Esophagus squamous epithelium (tissue), 4 donors: ENCODE results near the gene GLRX5.

ENCODE experiments used
- POLR2A ChIP-seq, 4 donors: fragments of 450-650 bp; IDR thresholded peaks; one replicate each; pipeline ENCODE4 v1.6.1; 2017; ENCODE audit warnings: antibody characterized with exemption in 4 of 4, mild to moderate bottlenecking in 4 of 4, moderate library complexity in 3 of 4
- TF ChIP-seq, protein P1 (sequence below), 6 experiments: fragments of 450-650 bp in 4 of 6; fragments of 200-600 bp in 2 of 6; sonication (generic) in 2 of 6; IDR thresholded peaks; one replicate each; pipeline ENCODE4 v1.5.1; 2016 to 2019; ENCODE audit warnings: antibody characterized with exemption in 6 of 6, mild to moderate bottlenecking in 4 of 6, moderate library complexity in 4 of 6

DNA sequence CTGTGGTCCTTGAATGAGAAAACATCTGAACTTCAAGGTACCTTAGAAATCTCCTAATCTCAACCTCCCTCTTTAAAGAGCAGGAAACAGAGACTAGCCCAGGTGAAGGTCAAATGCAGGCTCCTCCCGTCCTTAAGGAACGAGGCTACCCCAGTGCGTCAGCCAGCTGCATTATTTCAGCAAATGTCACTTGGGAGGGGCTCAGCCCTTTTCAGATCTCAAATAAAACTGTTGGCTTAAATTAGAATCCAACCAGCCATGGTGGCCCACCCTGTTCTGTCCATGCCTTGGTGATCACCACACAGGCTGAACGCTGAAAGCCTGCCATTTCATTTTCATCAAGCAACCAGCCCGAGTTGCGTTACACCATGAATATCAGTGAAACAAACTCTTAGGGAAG lies 25.4 kb upstream of the GLRX5 start:
- no peak for TF ChIP-seq POLR2A (IDR thresholded peaks at IDR 0.05)
- TF ChIP-seq, protein P1, sequence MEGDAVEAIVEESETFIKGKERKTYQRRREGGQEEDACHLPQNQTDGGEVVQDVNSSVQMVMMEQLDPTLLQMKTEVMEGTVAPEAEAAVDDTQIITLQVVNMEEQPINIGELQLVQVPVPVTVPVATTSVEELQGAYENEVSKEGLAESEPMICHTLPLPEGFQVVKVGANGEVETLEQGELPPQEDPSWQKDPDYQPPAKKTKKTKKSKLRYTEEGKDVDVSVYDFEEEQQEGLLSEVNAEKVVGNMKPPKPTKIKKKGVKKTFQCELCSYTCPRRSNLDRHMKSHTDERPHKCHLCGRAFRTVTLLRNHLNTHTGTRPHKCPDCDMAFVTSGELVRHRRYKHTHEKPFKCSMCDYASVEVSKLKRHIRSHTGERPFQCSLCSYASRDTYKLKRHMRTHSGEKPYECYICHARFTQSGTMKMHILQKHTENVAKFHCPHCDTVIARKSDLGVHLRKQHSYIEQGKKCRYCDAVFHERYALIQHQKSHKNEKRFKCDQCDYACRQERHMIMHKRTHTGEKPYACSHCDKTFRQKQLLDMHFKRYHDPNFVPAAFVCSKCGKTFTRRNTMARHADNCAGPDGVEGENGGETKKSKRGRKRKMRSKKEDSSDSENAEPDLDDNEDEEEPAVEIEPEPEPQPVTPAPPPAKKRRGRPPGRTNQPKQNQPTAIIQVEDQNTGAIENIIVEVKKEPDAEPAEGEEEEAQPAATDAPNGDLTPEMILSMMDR (IDR thresholded peaks at IDR 0.05), result no peak
